Common myeloid progenitor, CD34-positive (primary cell): ENCODE data around the gene DENND1A.
"Not testable (repeated sequence)": the region's sequence is repeated elsewhere in the genome, so short reads cannot be mapped to it uniquely, and the experiment has no call there.

Source experiments
- CTCF ChIA-PET: fragments of 350-600 bp; sonication (Branson Sonifier 250); formaldehyde crosslinking; loops from one replicate; lab custom pipeline; 2021; ENCODE audit warnings: antibody characterized with exemption; lab: Charles Lee
- POLR2A ChIA-PET: fragments of 350-600 bp; sonication (Branson Sonifier 250); formaldehyde crosslinking; loops from one replicate; lab custom pipeline; 2021; ENCODE audit warnings: antibody characterized with exemption; lab: Charles Lee
- DNase-seq, 3 donors: peaks; one replicate each; pipeline versions ENCODE4 v3.0.0 to v3.0.0-alpha.2; 2013
- H3K27ac ChIP-seq, 2 experiments: 1 replicate in 1 of 2; 2 replicates in 1 of 2; pipeline ENCODE4 v1.7.0; 2013; ENCODE audit warnings: inconsistent platforms in 2 of 2, low read length in 2 of 2, mild to moderate bottlenecking in 2 of 2, low read depth in 1 of 2, moderate library complexity in 1 of 2; ENCODE audit not compliant: severe bottlenecking in 2 of 2, insufficient read depth in 1 of 2, poor library complexity in 1 of 2
- H3K27me3 ChIP-seq, 5 experiments: replicated peaks in 2 of 5; 1 replicate in 3 of 5; 2 replicates in 2 of 5; pipeline versions ENCODE4 v1.6.1 to v1.7.0; 2013; ENCODE audit warnings: low read length in 4 of 5, mild to moderate bottlenecking in 2 of 5, moderate library complexity in 2 of 5, inconsistent platforms in 1 of 5; ENCODE audit not compliant: insufficient read depth in 5 of 5, control insufficient read depth in 4 of 5
- H3K36me3 ChIP-seq, 4 experiments: 1 replicate in 2 of 4; 2 replicates in 2 of 4; pipeline versions ENCODE4 v1.6.1 to v1.7.0; 2013; ENCODE audit warnings: low read length in 3 of 4, control low read depth in 1 of 4, mild to moderate bottlenecking in 1 of 4; ENCODE audit not compliant: control insufficient read depth in 4 of 4, insufficient read depth in 4 of 4
- H3K4me1 ChIP-seq, 4 experiments: 1 replicate in 3 of 4; 2 replicates in 1 of 4; pipeline versions ENCODE4 v1.6.1 to v1.7.1; 2013; ENCODE audit warnings: low read length in 3 of 4, mild to moderate bottlenecking in 3 of 4, control low read depth in 1 of 4, inconsistent platforms in 1 of 4, moderate library complexity in 1 of 4; ENCODE audit not compliant: control insufficient read depth in 4 of 4, insufficient read depth in 4 of 4; ENCODE audit errors: control extremely low read depth in 1 of 4
- H3K4me3 ChIP-seq, 7 experiments: 1 replicate in 4 of 7; 2 replicates in 3 of 7; pipeline versions ENCODE4 v1.5.1 to v1.7.0; 2013; ENCODE audit warnings: mild to moderate bottlenecking in 7 of 7, low read length in 6 of 7, moderate library complexity in 6 of 7, inconsistent platforms in 2 of 7, low read depth in 2 of 7, control low read depth in 1 of 7; ENCODE audit not compliant: insufficient read depth in 4 of 7, control insufficient read depth in 1 of 7; ENCODE audit errors: extremely low read depth in 1 of 7
- H3K9me3 ChIP-seq, 5 experiments: 1 replicate in 4 of 5; 2 replicates in 1 of 5; pipeline versions ENCODE4 v1.6.1 to v1.7.1; 2013; ENCODE audit warnings: low read length in 4 of 5, mild to moderate bottlenecking in 2 of 5, inconsistent platforms in 1 of 5, low read depth in 1 of 5, moderate library complexity in 1 of 5; ENCODE audit not compliant: control insufficient read depth in 4 of 5, insufficient read depth in 2 of 5; ENCODE audit errors: control extremely low read depth in 1 of 5
- WGBS: methylation state at CpG from one replicate; pipeline ENCODE4 v1.1.5; 2013; ENCODE audit not compliant: insufficient coverage; 5-methylcytosine and 5-hydroxymethylcytosine counted together

The DENND1A gene

DNA sequence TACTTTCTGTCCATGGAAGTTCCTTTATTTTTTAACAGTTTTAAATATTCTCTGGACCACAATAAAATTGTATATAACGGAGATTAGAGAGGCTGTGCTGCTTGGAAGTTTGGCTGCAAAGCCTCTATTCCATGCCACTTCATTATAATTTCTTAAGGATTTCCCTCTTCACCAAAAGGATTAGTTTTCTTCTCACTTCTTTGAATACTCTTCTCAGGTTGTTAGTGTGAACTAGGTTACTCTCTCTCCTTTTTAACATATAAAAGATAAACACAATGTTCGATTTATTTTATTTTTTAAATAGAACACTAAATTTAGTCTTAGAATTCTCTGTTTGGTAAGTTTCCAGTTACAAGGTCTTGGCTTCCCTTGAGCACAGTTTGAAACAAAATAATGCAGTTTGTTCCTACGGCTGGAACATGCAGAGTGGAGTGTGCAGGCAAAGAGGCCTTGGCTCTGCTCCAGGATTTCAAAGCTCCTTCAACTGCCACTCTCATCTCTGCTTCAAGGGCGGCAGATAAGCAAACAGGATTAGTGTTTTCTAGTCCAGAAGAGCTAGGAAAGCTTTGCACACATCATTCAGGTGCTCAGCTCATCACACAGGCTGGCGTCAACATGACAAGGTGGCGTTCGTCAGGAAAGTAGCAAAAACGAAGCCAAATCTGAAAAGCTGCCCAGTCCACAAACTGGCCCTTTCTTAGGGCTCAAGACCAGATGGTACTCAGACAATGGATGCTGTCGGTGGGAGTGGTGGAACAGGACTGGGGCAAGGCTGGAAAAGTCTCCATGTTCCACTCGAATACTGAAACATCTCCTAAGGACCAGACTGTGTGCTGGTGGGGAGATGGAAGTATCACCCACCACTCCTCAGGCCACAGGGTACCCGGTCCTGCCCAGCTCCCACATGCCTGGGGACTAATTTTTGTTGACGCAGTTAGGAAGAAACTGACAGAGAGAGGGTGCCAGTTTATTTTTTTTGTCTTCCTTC lies 287.3 kb downstream of the DENND1A start:
- H3K27ac ChIP-seq, result no peak overlapping the region
- peaks cover 2 to 11% (median 7%) of the 10 kb centered on the region in 4 experiments for H3K4me1 ChIP-seq
- ChIA-PET CTCF (no interaction called here), POLR2A (no interaction called here)
- WGBS, result 84% methylated on average over 8 of the region's 12 CpGs
- no peak for DNase-seq
- H3K27me3 ChIP-seq, result peaks cover 0 to 27% (median 4%) of the 10 kb centered on the region in 5 experiments
- H3K4me3 ChIP-seq, result no peak overlapping the region
- peaks cover 0 to 6% (median 3%) of the 10 kb centered on the region in 5 experiments for H3K9me3 ChIP-seq
- H3K36me3 ChIP-seq, result peaks cover 4 to 16% (median 10%) of the 10 kb centered on the region in 4 experiments

DNA sequence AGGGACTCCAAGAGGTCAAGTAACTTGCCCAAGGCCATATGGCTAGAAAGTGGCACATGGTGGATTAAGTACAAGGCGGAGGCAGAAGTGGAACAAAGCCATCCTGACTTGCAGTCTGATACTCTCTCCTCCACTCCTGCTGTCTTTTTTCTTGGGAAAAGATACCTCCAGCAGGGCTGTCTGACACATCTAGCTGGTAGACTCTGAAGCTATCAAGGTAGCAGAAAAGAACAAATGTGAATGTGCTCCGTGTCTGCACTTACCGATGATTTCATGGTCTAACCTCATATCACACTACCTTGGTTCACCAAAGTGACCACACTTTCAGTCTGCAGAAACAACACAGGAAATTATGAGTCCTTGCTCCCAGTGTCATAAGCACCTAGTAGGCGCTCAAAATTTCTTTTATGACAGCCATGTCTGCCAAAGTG lies 289.1 kb downstream of the DENND1A start:
- POLR2A ChIA-PET, result no interaction called here
- H3K36me3 ChIP-seq, result peaks cover 4 to 7% (median 6%) of the 10 kb centered on the region in 4 experiments
- WGBS, result 90% methylated on average over 2 of the region's 4 CpGs
- H3K9me3 ChIP-seq, result peaks cover 0 to 3% (median 2%) of the 10 kb centered on the region in 5 experiments
- peaks cover 0 to 32% (median 7%) of the 10 kb centered on the region in 5 experiments for H3K27me3 ChIP-seq
- DNase-seq, result no peak
- CTCF ChIA-PET, result no interaction called here
- peaks cover 9 to 18% (median 16%) of the 10 kb centered on the region in 4 experiments for H3K4me1 ChIP-seq
- H3K27ac ChIP-seq, result no peak overlapping the region
- H3K4me3 ChIP-seq, result no peak overlapping the region

DNA sequence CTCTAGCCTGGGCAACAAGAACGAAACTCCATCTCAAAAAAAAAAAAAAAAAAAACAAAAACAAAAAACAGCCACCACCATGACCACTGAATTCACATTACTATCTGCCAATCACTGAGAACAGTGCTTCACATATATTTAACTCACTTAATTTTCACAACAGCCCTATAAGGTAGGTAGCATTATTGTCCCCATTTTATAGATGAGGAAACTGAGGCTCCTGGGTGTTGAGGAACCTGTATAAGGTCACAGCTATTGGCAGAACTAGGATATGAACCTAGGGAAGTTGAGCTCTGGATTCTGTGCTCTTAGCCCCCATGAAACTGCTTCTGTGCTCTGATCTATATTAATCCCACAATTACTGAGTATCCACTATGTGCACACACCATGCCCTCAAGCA lies 290.2 kb downstream of the DENND1A start:
- Histone ChIP-seq H3K27ac (no peak overlapping the region), H3K4me1 (peaks cover 9 to 18% (median 16%) of the 10 kb centered on the region in 4 experiments), H3K27me3 (peaks cover 0 to 37% (median 10%) of the 10 kb centered on the region in 5 experiments), H3K4me3 (no peak overlapping the region), H3K36me3 (peaks cover 4 to 6% (median 5%) of the 10 kb centered on the region in 4 experiments), H3K9me3 (peaks cover 0 to 3% (median 2%) of the 10 kb centered on the region in 5 experiments)
- ChIA-PET POLR2A (no interaction called here), CTCF (interaction anchor here (0.6 kb wide), 1 partner anchor 364 kb away, joined by 4 read pairs; no protein-coding TSS in a partner anchor)
- DNase-seq, result no peak
- 100% methylated on average over 1 of the region's 1 CpG for WGBS

GRCh38 chr9:123637945-123638634 lies 291.8 kb downstream of the DENND1A start:
- Histone ChIP-seq H3K4me3 (peak overlapping the region in 6 of 7 experiments; percentile 40 to 75 (median 66)), H3K27ac (peak overlapping the region in 1 of 2 experiments; percentile 39)
- CTCF ChIA-PET, result interaction anchor here (1.1 to 1.4 kb wide), 4 partner anchors 9 to 96 kb away, joined by 3 to 5 read pairs (median 3); no protein-coding TSS in a partner anchor

GRCh38 chr9:123637606-123637944 lies 292.4 kb downstream of the DENND1A start:
- POLR2A ChIA-PET, result no interaction called here

More at GRCh38 chr9:123637945-123638634, 291.8 kb downstream of the DENND1A start:
- Histone ChIP-seq H3K4me1 (peaks cover 9 to 18% (median 16%) of the 10 kb centered on the region in 4 experiments), H3K36me3 (peaks cover 0 to 2% (median 0%) of the 10 kb centered on the region in 4 experiments), H3K27me3 (peaks cover 0 to 45% (median 10%) of the 10 kb centered on the region in 5 experiments), H3K9me3 (no peaks in the 10 kb centered on the region)
- WGBS, result 38% methylated on average over 5 of the region's 10 CpGs
- POLR2A ChIA-PET, result no interaction called here
- peak; percentile 81 to 97 (median 96) for DNase-seq

GRCh38 chr9:123636805-123637204 lies 293.1 kb downstream of the DENND1A start:
- Histone ChIP-seq H3K27me3 (peaks cover 0 to 42% (median 9%) of the 10 kb centered on the region in 5 experiments), H3K4me1 (peaks cover 9 to 18% (median 16%) of the 10 kb centered on the region in 4 experiments)
- no CpG with 5 or more reads among the region's 10 CpGs for WGBS
- POLR2A ChIA-PET, H3K36me3 ChIP-seq, H3K4me3 ChIP-seq, DNase-seq, H3K27ac ChIP-seq, H3K9me3 ChIP-seq: not testable (repeated sequence)
- CTCF ChIA-PET, result interaction anchor here (0.8 to 1.2 kb wide), 2 partner anchors 95 to 193 kb away, joined by 3 read pairs; no protein-coding TSS in a partner anchor

More at GRCh38 chr9:123637606-123637944, 292.4 kb downstream of the DENND1A start:
- H3K27ac ChIP-seq, result peak overlapping the region in 1 of 2 experiments; percentile 39
- whole genome bisulfite sequencing, result 0% methylated on average over 1 of the region's 3 CpGs
- H3K9me3 ChIP-seq, result no peaks in the 10 kb centered on the region
- DNase-seq, result no peak
- peak overlapping the region in 6 of 7 experiments; percentile 40 to 75 (median 66) for H3K4me3 ChIP-seq
- no peaks in the 10 kb centered on the region for H3K36me3 ChIP-seq
- H3K27me3 ChIP-seq, result peaks cover 0 to 41% (median 8%) of the 10 kb centered on the region in 5 experiments
- H3K4me1 ChIP-seq, result peaks cover 9 to 18% (median 16%) of the 10 kb centered on the region in 4 experiments
- CTCF ChIA-PET, result interaction anchor here (0.8 to 1.4 kb wide), 5 partner anchors 8 to 192 kb away, joined by 3 to 5 read pairs (median 3); no protein-coding TSS in a partner anchor
